Measurements from ENCODE around the gene C17orf114.

Gene C17orf114

GRCh38 chr17:4800462-4801196 lies 1.5 kb downstream of the C17orf114 start:
- Histone ChIP-seq H2BK12ac (ENCODE audit: low read length) (no peak overlapping the region), H2AK5ac (ENCODE audit: low read depth, low read length) (no peak overlapping the region), H3K4me3 (ENCODE audit: low read length in 2 of 2) (peak overlapping the region in 1 of 2 donors; percentile 9), H3K9me3 (replicated peaks in 1 of 2; ENCODE audit: control insufficient read depth in 2 of 2, insufficient read depth in 1 of 2, low read depth in 1 of 2, low read length in 2 of 2) (no peaks in the 10 kb centered on the region), H4K8ac (ENCODE audit: low read depth, low read length) (no peak overlapping the region), H3K36me3 (replicated peaks in 1 of 2; ENCODE audit: control insufficient read depth in 2 of 2, insufficient read depth in 2 of 2, low read length in 2 of 2) (peaks cover 18 to 26% of the 10 kb centered on the region in 2 donors), H2AFZ (ENCODE audit: low read length) (no peak overlapping the region), H3K27ac (replicated peaks; ENCODE audit: low read length) (no peak overlapping the region), H3K4me2 (ENCODE audit: insufficient read depth, low read length, poor library complexity, severe bottlenecking) (no peak overlapping the region), H4K91ac (ENCODE audit: low read depth, low read length, poor library complexity) (no peak overlapping the region), H3K9ac (ENCODE audit: low read depth, low read length, poor library complexity) (no peak overlapping the region), H2BK15ac (ENCODE audit: low read length) (no peak overlapping the region), H3K27me3 (ENCODE audit: control insufficient read depth in 3 of 3, insufficient read depth in 3 of 3, low read depth in 1 of 3, low read length in 3 of 3) (no peaks in the 10 kb centered on the region), H3K23ac (ENCODE audit: low read depth, low read length, poor library complexity) (no peak overlapping the region), H3K79me1 (ENCODE audit: low read depth, low read length) (peaks cover 13% of the 10 kb centered on the region), H3K4me1 (ENCODE audit: control insufficient read depth in 2 of 2, insufficient read depth in 1 of 2, low read depth in 1 of 2, low read length in 2 of 2) (peaks cover 4 to 6% of the 10 kb centered on the region in 2 donors), H3K14ac (ENCODE audit: low read length) (no peak overlapping the region), H2BK5ac (ENCODE audit: low read length) (no peak overlapping the region), H2BK120ac (ENCODE audit: low read depth, low read length) (no peak overlapping the region), H3K18ac (ENCODE audit: low read length) (no peak overlapping the region), H3K4ac (ENCODE audit: low read length) (no peak overlapping the region)
- DNase-seq (ENCODE audit: low spot score) = no peak
- WGBS, 2 donors (ENCODE audit: extremely low coverage in 2 of 2, insufficient read length in 2 of 2, insufficient replicate concordance in 1 of 2) = no CpG with 5 or more reads among the region's 10 CpGs

GRCh38 chr17:4796552-4796920 lies 5.6 kb downstream of the C17orf114 start:
- peak overlapping the region; percentile 71 for H3K4me2 ChIP-seq (ENCODE audit: insufficient read depth, low read length, poor library complexity, severe bottlenecking)
- H2AFZ ChIP-seq (ENCODE audit: low read length) = peak overlapping the region; percentile 78
- no peak overlapping the region for H2BK12ac ChIP-seq (ENCODE audit: low read length)
- H3K9ac ChIP-seq (ENCODE audit: low read depth, low read length, poor library complexity) = peak overlapping the region; percentile 89
- no peak for DNase-seq (ENCODE audit: low spot score)
- peaks cover 4 to 6% of the 10 kb centered on the region in 2 donors for H3K4me1 ChIP-seq (ENCODE audit: control insufficient read depth in 2 of 2, insufficient read depth in 1 of 2, low read depth in 1 of 2, low read length in 2 of 2)
- H2BK5ac ChIP-seq (ENCODE audit: low read length) = no peak overlapping the region
- no peak overlapping the region for H2AK5ac ChIP-seq (ENCODE audit: low read depth, low read length)
- no peak overlapping the region for H4K8ac ChIP-seq (ENCODE audit: low read depth, low read length)
- H3K18ac ChIP-seq (ENCODE audit: low read length) = no peak overlapping the region
- H3K79me1 ChIP-seq (ENCODE audit: low read depth, low read length) = peaks cover 13% of the 10 kb centered on the region
- peaks cover 18 to 26% of the 10 kb centered on the region in 2 donors for H3K36me3 ChIP-seq (replicated peaks in 1 of 2; ENCODE audit: control insufficient read depth in 2 of 2, insufficient read depth in 2 of 2, low read length in 2 of 2)
- no peak overlapping the region for H3K14ac ChIP-seq (ENCODE audit: low read length)
- H3K4ac ChIP-seq (ENCODE audit: low read length) = no peak overlapping the region
- H4K91ac ChIP-seq (ENCODE audit: low read depth, low read length, poor library complexity) = no peak overlapping the region
- WGBS, 2 donors (ENCODE audit: extremely low coverage in 2 of 2, insufficient read length in 2 of 2, insufficient replicate concordance in 1 of 2) = no CpG with 5 or more reads among the region's 7 CpGs
- H2BK15ac ChIP-seq (ENCODE audit: low read length) = no peak overlapping the region
- peak overlapping the region; percentile 38 for H3K27ac ChIP-seq (replicated peaks; ENCODE audit: low read length)
- H3K4me3 ChIP-seq (ENCODE audit: low read length in 2 of 2) = peak overlapping the region; percentile 88 to 92
- H2BK120ac ChIP-seq (ENCODE audit: low read depth, low read length) = no peak overlapping the region
- no peak overlapping the region for H3K23ac ChIP-seq (ENCODE audit: low read depth, low read length, poor library complexity)
- no peaks in the 10 kb centered on the region for H3K27me3 ChIP-seq (ENCODE audit: control insufficient read depth in 3 of 3, insufficient read depth in 3 of 3, low read depth in 1 of 3, low read length in 3 of 3)
- H3K9me3 ChIP-seq (replicated peaks in 1 of 2; ENCODE audit: control insufficient read depth in 2 of 2, insufficient read depth in 1 of 2, low read depth in 1 of 2, low read length in 2 of 2) = no peaks in the 10 kb centered on the region

GRCh38 chr17:4795168-4795567 lies 7.0 kb downstream of the C17orf114 start:
- WGBS, 2 donors (ENCODE audit: extremely low coverage in 2 of 2, insufficient read length in 2 of 2, insufficient replicate concordance in 1 of 2) = no CpG with 5 or more reads among the region's 1 CpG
- H3K4me3 ChIP-seq (ENCODE audit: low read length in 2 of 2) = no peak overlapping the region
- no peak overlapping the region for H2BK12ac ChIP-seq (ENCODE audit: low read length)

GRCh38 chr17:4790705-4791088 lies 11.4 kb downstream of the C17orf114 start:
- no CpG with 5 or more reads among the region's 7 CpGs for WGBS, 2 donors (ENCODE audit: extremely low coverage in 2 of 2, insufficient read length in 2 of 2, insufficient replicate concordance in 1 of 2)
- H3K14ac ChIP-seq (ENCODE audit: low read length) = no peak overlapping the region
- no peak overlapping the region for H2BK12ac ChIP-seq (ENCODE audit: low read length)
- H2BK120ac ChIP-seq (ENCODE audit: low read depth, low read length) = no peak overlapping the region
- no peak overlapping the region for H2BK15ac ChIP-seq (ENCODE audit: low read length)
- H2AK5ac ChIP-seq (ENCODE audit: low read depth, low read length) = no peak overlapping the region
- H3K4me1 ChIP-seq (ENCODE audit: control insufficient read depth in 2 of 2, insufficient read depth in 1 of 2, low read depth in 1 of 2, low read length in 2 of 2) = peaks cover 4 to 12% of the 10 kb centered on the region in 2 donors
- DNase-seq (ENCODE audit: low spot score) = no peak
- H2BK5ac ChIP-seq (ENCODE audit: low read length) = no peak overlapping the region
- H3K23ac ChIP-seq (ENCODE audit: low read depth, low read length, poor library complexity) = no peak overlapping the region
- peak overlapping the region; percentile 83 for H3K9ac ChIP-seq (ENCODE audit: low read depth, low read length, poor library complexity)
- H3K27ac ChIP-seq (replicated peaks; ENCODE audit: low read length) = no peak overlapping the region
- H3K4ac ChIP-seq (ENCODE audit: low read length) = no peak overlapping the region
- H3K4me3 ChIP-seq (ENCODE audit: low read length in 2 of 2) = peak overlapping the region; percentile 47 to 90
- no peaks in the 10 kb centered on the region for H3K36me3 ChIP-seq (replicated peaks in 1 of 2; ENCODE audit: control insufficient read depth in 2 of 2, insufficient read depth in 2 of 2, low read length in 2 of 2)
- peak overlapping the region; percentile 98 for H3K4me2 ChIP-seq (ENCODE audit: insufficient read depth, low read length, poor library complexity, severe bottlenecking)
- peaks cover 2% of the 10 kb centered on the region for H3K79me1 ChIP-seq (ENCODE audit: low read depth, low read length)
- peak overlapping the region; percentile 0 for H3K18ac ChIP-seq (ENCODE audit: low read length)
- no peak overlapping the region for H4K8ac ChIP-seq (ENCODE audit: low read depth, low read length)
- no peak overlapping the region for H4K91ac ChIP-seq (ENCODE audit: low read depth, low read length, poor library complexity)
- peaks cover 0 to 14% (median 4%) of the 10 kb centered on the region in 3 experiments for H3K27me3 ChIP-seq (ENCODE audit: control insufficient read depth in 3 of 3, insufficient read depth in 3 of 3, low read depth in 1 of 3, low read length in 3 of 3)
- no peaks in the 10 kb centered on the region for H3K9me3 ChIP-seq (replicated peaks in 1 of 2; ENCODE audit: control insufficient read depth in 2 of 2, insufficient read depth in 1 of 2, low read depth in 1 of 2, low read length in 2 of 2)
- H2AFZ ChIP-seq (ENCODE audit: low read length) = peak overlapping the region; percentile 96

More at GRCh38 chr17:4795168-4795567, 7.0 kb downstream of the C17orf114 start:
- H3K27me3 ChIP-seq (ENCODE audit: control insufficient read depth in 3 of 3, insufficient read depth in 3 of 3, low read depth in 1 of 3, low read length in 3 of 3) = peaks cover 0 to 4% (median 0%) of the 10 kb centered on the region in 3 experiments
- no peak overlapping the region for H2BK15ac ChIP-seq (ENCODE audit: low read length)
- DNase-seq (ENCODE audit: low spot score) = no peak
- H2BK120ac ChIP-seq (ENCODE audit: low read depth, low read length) = no peak overlapping the region
- H4K91ac ChIP-seq (ENCODE audit: low read depth, low read length, poor library complexity) = no peak overlapping the region
- H2AFZ ChIP-seq (ENCODE audit: low read length) = peak overlapping the region; percentile 78
- no peak overlapping the region for H2BK5ac ChIP-seq (ENCODE audit: low read length)
- no peak overlapping the region for H3K4me2 ChIP-seq (ENCODE audit: insufficient read depth, low read length, poor library complexity, severe bottlenecking)
- H3K36me3 ChIP-seq (replicated peaks in 1 of 2; ENCODE audit: control insufficient read depth in 2 of 2, insufficient read depth in 2 of 2, low read length in 2 of 2) = peaks cover 18 to 22% of the 10 kb centered on the region in 2 donors
- no peak overlapping the region for H4K8ac ChIP-seq (ENCODE audit: low read depth, low read length)
- H3K18ac ChIP-seq (ENCODE audit: low read length) = no peak overlapping the region
- H3K9me3 ChIP-seq (replicated peaks in 1 of 2; ENCODE audit: control insufficient read depth in 2 of 2, insufficient read depth in 1 of 2, low read depth in 1 of 2, low read length in 2 of 2) = no peaks in the 10 kb centered on the region
- H3K79me1 ChIP-seq (ENCODE audit: low read depth, low read length) = peaks cover 13% of the 10 kb centered on the region
- no peak overlapping the region for H3K4ac ChIP-seq (ENCODE audit: low read length)
- no peak overlapping the region for H3K23ac ChIP-seq (ENCODE audit: low read depth, low read length, poor library complexity)
- no peak overlapping the region for H3K9ac ChIP-seq (ENCODE audit: low read depth, low read length, poor library complexity)
- H3K14ac ChIP-seq (ENCODE audit: low read length) = no peak overlapping the region
- peaks cover 6 to 10% of the 10 kb centered on the region in 2 donors for H3K4me1 ChIP-seq (ENCODE audit: control insufficient read depth in 2 of 2, insufficient read depth in 1 of 2, low read depth in 1 of 2, low read length in 2 of 2)
- H2AK5ac ChIP-seq (ENCODE audit: low read depth, low read length) = no peak overlapping the region
- no peak overlapping the region for H3K27ac ChIP-seq (replicated peaks; ENCODE audit: low read length)

Measured in neuronal stem cell (in vitro differentiated cells).